Cerebellar nuclear complex (tissue), 1 donor: ENCODE data around the gene ORC2.
A peak's percentile ranks its signal among the peaks of the same experiment; 100 is the strongest.
"Not testable (repeated sequence)": the region's sequence is repeated elsewhere in the genome, so short reads cannot be mapped to it uniquely, and the experiment has no call there.

Experiments used
- DNase-seq, 2 experiments: peaks; one replicate each; lab custom pipeline; 2025; lab: John Stamatoyannopoulos, UW

The ORC2 gene

GRCh38 chr2:200963124-200963917, at the start of gene ORC2:
Gene ORC2 (minus strand): TSS chr2:200963660. CDS start chr2:200958123, 5,537 bp downstream.
- DNase-seq: peak; percentile 59 to 90

DNA sequence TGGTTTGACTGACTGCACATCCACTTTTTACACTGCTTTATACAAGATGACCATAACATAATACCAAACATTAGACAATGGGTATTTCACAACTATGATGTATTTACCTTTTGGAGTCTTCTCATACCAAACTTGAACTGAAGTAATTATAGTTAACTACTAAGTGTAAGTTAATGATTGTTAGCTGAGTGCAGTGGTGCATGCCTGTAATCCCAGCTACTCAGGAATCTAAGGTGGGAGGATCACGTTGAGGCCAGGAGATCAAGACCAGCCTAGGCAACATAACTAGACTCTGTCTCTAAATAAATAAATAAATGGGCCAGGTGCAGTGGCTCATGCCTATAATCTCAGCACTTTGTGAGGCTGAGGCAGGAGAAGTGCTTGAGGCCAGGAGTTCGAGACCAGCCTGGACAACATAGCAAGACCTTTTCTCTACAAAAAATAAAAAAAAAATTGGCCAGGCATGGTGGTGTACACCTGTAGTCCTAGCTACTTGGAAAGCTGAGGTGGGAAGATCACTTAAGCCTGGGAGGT, 44.9 kb upstream of the ORC2 start:
- DNase-seq: no peak

DNA sequence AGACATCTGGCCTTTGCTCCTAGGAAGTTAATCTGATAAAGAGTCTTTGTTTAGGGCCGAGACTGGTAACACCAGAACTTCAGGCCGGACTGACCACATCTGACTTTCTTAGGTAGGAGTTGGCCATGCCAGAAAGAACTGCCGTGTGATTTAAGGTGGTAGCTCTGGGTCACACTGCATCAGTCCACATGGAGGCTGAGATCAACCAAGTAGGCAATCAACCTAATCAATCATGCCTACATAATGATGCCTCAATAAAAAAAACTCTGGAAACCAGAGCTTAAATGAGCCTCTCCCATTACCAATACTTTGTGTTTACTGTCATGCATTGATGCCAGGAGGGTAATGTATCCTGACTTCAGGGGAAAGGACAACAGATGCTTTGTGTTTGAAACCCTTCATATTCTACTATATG, 44.1 kb upstream of the ORC2 start:
- DNase-seq: no peak

DNA sequence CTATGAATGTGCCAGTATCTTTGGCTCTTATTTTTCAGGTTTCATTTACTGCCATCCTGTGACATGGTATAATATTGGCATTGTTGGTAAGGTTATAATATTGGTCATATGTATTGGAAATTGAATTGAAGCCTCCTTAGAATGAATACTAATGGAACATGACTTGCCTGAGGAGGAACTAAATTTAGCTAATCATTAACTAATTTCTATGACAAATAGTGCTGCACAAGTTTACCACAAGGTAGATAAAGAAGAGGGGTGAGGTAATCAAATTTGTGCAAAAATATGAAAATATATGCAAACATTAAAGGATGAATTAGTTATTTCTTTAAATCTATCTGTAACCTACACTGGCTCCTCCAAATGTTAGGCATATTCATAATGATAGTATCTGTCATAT, 43.2 kb upstream of the ORC2 start:
- DNase-seq: no peak

GRCh38 chr2:201004370-201004769, 40.9 kb upstream of the ORC2 start:
- DNase-seq: no peak

- no peak for DNase-seq
Observed at GRCh38 chr2:200993097-200993496, 29.6 kb upstream of the ORC2 start.

- DNase-seq: no peak
Observed at GRCh38 chr2:200987137-200987536, 23.7 kb upstream of the ORC2 start.

DNA sequence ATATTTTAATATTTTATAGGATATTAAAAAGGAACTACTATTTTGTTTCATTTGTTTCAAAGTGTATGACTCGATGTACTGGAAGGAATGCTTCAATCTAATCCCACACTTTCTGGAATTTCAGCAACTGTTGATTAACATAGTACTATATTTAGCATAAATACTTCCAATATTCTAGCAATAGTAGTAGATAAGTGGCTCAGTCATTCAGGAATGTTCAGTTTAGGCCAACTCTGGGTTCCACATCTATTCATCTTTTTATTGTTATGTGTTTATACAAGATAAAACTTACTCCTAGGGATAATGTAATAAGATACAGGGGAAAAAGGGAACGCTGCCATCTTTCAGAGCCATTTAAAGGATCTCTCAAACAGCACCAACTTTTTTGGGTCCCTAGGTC, 22.3 kb upstream of the ORC2 start:
- DNase-seq: no peak

- no peak for DNase-seq
Observed at GRCh38 chr2:200976710-200977109, 13.2 kb upstream of the ORC2 start.

DNA sequence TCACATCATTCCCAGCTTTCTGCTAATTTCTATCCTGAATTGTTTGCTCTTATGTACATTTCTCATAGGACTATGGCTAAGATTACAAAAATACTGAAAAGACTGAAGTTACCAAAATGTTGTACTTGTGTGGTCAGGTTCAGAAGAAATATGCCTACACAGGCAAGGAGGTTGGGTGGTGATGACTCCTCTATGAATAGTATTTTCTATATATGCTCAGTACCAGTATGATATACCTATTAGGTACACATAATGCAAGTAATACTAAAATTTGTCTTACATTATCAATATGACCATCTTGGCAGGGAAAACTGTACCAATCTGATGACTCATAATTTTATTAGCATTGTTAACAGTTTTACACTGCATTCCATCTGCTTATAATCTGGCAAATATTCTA, 12.2 kb upstream of the ORC2 start:
- DNase-seq: no peak

GRCh38 chr2:200970057-200970456, 6.6 kb upstream of the ORC2 start:
- DNase-seq: not testable (repeated sequence)

GRCh38 chr2:200968735-200969134, 5.3 kb upstream of the ORC2 start:
- no peak for DNase-seq

DNA sequence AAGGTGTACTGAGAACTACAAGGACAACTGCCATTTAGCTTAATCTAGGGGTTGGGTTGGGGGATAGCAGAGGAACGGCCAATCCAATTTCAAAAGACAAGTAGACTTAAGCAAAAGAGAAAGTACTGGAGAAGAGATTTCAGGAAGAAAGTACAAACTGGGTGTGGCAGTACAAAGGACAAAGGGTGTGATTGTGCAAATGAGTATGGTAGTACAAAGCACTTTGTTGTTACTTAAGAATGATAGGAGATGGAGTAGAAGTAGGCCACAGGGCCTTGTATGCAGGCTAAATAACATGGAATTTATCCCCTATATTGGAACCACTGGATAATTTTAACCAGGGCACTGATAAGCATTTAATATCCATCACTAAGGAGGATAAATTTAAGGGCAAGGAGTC, 4.7 kb upstream of the ORC2 start:
- no peak for DNase-seq

GRCh38 chr2:200966770-200967169, 3.3 kb upstream of the ORC2 start:
- no peak for DNase-seq

DNA sequence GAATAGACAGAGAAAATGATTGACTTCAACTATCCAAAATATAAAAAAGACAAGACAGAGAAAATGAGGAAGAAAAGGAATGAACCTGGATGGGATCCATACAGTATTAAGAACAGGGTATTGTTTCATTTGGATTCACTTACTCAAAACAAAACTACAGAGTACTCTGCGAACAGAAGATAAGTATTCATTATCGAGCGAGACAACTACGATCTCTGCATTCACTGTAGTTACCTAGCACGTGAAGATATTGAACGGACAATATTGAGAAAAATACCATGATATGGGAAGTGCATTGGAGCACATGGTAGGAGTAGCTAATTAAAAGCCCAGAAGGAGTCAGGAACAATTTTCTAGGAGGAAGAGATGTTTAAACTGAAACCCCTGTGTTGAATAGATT, 1.0 kb upstream of the ORC2 start:
- no peak for DNase-seq

GRCh38 chr2:200963918-200964252, 425 bp upstream of the ORC2 start:
- DNase-seq: not testable (repeated sequence)

GRCh38 chr2:200962811-200963123, 693 bp downstream of the ORC2 start:
- DNase-seq: no peak

DNA sequence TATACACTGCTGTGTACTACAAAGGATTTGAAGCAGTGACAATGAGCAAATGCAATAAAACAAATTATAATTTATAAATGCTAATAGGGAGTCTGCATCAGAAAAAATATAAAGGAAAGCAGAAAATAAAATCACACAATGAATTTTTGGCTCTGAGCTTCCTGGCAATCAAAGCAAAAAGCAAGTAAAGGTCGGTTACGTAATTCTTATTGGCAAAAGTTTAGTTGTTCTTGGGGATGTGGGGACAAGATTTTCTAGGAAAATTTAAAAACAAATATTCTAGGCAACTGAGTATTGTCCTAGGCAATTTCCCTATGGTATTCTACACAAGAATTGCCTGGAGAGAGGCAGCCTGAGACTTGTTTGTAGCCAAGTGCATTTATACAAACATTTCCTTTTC, 1.8 kb downstream of the ORC2 start:
- no peak for DNase-seq

- DNase-seq: no peak
Observed at GRCh38 chr2:200950378-200950777, 13.1 kb downstream of the ORC2 start.

DNA sequence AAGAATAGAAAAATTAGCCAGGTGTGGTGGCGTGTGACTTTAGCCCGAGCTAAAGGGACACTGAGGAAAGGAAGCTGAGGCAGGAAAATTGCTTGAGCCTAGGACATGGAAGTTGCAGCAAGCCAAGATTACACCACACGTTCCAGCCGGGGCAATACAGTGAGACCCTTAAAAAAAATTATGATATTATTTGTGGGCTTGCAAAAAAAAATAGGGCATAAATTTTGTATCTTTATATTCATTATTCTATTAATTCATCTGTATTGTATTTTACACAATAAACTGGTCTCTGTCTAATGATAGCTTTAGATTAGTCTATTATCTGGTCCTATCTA, 18.1 kb downstream of the ORC2 start:
- no peak for DNase-seq

- no peak for DNase-seq
Observed at GRCh38 chr2:200944467-200945394, 18.7 kb downstream of the ORC2 start.

DNA sequence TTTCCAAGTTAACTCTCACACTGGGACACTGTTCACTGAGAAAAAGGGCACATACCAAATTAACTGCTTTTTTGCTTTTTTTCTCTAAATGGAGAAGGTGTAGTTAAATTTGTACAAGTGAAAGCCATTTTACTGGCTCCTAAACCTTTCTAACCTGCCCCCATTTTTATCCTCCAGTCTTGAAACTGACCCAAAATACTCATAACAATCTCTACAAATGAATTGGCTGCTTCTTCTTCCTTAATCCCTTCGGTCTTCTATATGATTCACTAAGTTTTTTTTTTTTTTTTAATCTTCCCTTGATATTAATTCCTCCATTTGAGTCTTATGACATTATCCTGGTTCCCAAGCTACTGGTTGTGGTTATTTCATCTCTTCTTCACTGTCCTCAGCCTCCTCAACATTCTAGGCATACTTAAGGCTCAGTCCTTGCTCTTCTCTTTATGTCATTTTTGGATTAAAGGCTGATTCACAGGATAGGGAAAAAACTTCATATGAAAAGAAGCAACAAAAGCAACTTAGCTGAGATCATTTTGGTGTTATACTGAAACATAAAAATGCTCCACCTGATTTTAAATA, 19.8 kb downstream of the ORC2 start:
- no peak for DNase-seq

DNA sequence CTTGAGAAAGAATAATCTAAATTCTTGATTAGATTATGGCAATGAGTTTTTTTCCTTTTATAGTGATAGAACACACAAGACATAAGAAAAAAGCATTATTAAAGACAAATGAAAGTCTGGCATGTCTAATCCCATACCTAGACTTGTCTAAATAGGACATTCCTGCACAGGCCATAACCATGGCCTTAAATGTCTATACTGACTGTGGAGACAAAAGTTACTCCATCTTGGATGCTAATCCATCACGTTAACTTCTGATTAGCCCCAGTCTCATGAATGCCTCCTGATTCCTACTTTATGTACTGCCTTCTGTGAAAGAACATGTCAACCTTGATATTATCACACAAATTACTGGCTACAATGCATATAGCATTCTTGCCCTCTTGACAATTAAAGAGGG, 23.6 kb downstream of the ORC2 start:
- DNase-seq: no peak
